CD4-positive, alpha-beta T cell treated with Interleukin-2 at 100 ng/mL for 4 hours (primary cell): ENCODE results near the gene ARHGEF16.

ENCODE experiments used
- DNase-seq: peaks from one replicate; pipeline ENCODE4 v3.0.0-alpha.2; 2020; ENCODE audit warnings: low spot score

The ARHGEF16 gene

DNA sequence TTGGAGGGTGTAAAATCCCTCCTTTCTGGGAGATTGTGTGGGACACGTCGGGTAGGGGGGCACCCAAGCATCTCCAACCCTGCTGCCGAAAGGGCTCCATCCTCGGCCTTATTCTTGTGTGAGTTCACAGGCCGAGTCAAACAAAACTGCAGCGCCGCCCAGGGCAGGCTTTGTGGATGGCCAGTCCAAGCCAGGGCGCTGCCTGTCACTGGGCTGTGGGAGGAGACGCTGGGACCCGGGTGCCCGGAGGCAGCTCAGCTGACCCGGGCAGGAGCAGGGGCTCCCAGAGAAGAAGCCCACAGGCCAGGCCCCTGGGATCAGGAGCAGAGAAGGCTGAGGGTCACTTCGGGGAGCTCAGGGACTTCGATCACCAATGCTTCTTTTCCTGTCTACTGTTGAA lies 31.8 kb upstream of the ARHGEF16 start:
- DNase-seq: no peak

- no peak for DNase-seq
Measured at GRCh38 chr1:3423245-3423829, 31.1 kb upstream of the ARHGEF16 start.

DNA sequence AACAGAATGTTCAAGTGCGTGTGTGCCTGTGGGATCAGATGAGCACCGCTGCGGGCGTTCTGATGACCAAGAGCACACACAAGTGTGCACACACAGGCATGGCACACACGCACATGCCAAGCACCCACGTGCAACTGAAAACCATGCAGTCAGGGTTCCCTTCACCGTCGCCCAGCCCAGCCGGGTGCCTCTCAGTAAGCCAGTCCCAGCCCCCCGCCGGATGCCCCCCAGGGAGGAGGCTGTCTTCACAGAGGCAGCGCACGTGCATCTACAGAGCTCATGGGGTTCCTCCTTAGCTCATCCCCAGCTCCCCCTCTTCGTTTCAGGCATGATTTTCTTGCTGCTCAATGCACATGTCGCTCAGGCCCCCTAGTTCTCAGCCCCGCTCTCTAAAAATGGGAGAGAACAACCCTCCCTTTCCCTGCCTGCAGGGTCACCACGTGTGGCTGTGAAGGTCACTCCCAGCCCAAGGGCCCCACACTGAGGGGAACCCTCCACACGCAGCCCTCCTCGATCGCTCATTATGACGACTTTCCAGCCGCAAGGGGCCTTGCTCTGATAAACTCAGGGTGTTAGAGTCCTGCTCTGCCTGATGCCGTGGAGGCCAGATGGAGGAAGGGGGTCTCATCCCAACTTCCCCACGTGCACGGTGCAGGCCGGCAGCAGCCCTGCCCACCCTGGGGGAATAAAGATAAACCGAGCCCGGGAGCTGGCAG lies 30.4 kb upstream of the ARHGEF16 start:
- no peak for DNase-seq

- DNase-seq: no peak
Measured at GRCh38 chr1:3425486-3426215, 28.8 kb upstream of the ARHGEF16 start.

GRCh38 chr1:3426956-3427535 lies 27.4 kb upstream of the ARHGEF16 start:
- no peak for DNase-seq

DNA sequence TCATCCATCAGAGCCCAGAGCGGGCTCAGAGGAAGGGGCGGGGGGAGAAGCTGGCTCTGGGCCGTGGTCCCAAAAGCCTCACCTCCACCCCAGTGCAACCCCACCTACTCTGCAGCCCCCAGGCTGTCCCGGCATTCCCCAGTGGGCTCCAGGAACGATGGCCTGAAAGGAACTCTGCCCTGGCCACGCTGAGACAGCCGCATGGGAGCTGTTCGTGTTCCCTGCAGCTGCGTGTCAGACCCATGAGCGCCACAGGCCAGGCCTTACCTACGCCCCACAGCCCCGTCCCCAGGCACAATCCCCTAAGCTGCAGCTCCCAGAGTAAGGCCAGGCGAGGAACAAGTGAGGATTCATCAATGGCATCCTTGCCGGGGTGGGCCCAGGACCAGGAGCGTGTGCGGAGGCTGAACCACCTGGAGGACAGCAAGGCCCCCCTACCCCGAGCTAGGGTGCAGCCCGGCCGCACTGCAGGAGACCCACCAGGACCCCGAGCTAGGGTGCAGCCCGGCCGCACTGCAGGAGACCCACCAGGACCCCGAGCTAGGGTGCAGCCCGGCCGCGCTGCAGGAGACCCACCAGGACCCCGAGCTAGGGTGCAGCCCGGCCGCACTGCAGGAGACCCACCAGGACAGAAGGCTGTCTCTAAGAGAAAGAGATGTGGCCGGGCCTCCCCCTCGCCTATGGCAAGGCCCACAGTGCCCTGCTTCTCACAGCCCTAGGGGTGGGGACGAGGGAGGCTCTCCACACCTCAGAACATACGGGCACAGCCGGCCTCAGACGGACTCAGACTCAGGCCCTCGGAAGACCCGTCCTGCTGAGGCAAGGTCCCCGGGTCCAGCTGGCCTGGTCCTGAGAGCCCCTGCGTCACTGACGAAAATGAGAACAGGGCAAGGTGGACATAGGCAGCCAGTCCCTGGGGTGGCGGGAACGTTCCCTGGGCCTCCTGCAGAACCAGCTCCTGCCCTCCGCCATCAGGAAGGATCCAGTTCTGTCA lies 26.5 kb upstream of the ARHGEF16 start:
- no peak for DNase-seq

GRCh38 chr1:3428899-3429298 lies 25.6 kb upstream of the ARHGEF16 start:
- no peak for DNase-seq

- no peak for DNase-seq
Measured at GRCh38 chr1:3429320-3429719, 25.1 kb upstream of the ARHGEF16 start.

DNA sequence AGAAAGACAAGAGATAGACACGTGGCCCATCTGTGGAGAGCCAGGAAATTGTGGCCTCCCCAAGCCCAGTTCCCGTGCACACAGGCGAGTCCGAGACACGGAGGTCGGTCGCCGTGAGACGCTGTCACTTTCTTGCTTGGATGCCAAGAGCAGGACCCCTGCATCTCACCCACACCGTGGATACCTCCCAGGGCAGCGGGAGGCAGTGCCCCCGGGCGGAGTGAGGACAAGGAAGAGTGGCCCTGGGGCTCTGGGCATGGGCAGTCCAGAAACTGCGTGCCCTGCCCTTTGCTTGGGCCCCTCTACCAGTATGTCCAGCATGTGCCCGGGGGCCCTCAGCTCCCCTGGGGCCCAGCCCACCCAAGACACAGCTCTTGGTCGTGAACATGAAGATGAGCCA lies 24.7 kb upstream of the ARHGEF16 start:
- no peak for DNase-seq

DNA sequence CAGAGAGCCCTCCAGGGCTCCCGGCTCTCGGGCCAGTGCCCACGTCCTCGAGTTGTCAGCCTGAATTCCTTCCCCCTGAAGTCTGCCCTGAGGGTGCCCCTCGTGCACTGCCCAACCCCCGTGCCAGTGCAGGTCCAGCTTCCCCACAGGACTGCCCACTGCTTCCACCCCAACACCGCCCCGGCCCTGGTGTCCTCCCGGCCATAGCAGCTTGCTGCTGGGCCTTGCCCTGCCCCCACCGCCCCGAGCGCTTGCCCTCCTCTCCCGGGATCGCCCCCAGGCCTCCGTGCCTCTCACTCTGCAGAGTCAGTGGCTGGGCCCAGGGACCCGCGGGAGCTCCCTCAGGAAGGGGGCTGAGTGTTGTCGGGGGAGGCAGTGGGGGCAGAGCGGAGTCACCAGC lies 24.1 kb upstream of the ARHGEF16 start:
- DNase-seq: no peak

- no peak for DNase-seq
Measured at GRCh38 chr1:3430820-3431219, 23.6 kb upstream of the ARHGEF16 start.

GRCh38 chr1:3431266-3431665 lies 23.2 kb upstream of the ARHGEF16 start:
- no peak for DNase-seq

DNA sequence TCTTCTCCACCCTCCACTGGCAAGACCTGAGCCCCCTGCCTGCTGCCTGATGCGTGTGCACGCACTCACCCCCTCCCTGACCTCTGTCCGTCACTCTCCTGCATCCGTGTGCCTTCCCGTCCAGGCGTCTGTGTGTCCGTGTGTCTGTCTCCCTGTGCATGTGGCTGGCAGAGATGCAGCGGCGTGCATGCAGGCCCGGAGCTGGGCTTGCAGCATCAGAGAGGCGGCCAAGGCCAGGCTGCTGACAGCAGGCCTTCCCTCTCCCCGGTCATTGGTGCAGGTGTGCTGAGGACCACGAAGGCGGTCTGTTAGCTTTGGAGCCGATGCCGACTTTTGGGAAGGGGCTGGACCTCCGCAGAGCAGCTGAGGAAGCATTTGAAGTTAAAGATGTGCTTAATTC lies 22.8 kb upstream of the ARHGEF16 start:
- DNase-seq: no peak

GRCh38 chr1:3432306-3432705 lies 22.2 kb upstream of the ARHGEF16 start:
- DNase-seq: no peak

GRCh38 chr1:3433076-3433475 lies 21.4 kb upstream of the ARHGEF16 start:
- no peak for DNase-seq

DNA sequence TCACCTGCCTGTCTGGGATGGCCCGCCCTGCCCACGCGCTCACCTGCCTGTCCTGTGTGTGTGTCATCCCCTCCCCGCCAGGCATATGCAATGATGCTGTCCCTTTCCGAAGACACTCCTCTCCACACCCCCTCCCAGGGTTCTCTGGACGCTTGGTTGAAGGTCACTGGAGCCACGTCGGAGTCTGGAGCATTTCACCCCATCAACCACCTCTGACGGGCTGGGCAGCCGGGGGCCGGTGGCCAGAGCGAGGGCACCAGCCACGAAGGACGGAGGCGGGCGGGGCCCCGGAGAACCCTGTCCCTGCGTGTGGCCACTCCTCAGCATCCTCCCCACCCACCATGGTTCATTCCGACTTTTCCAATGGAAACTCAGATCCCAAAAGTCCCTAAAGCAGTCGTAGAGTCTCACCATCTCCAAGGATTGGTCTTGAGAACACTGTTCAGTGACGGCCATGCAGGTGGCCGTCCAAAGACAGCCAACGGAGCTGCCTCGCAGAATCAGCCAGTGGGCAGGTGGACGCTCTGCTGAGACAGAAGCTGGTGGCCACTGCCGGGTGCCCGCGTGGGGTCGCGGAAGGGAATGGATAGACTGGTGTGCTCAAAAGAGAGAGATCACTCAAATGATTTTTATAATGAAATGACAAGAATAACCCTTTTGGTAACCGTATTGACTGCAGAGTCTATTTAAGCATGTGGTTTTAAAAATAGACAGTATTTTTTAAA lies 20.7 kb upstream of the ARHGEF16 start:
- no peak for DNase-seq

DNA sequence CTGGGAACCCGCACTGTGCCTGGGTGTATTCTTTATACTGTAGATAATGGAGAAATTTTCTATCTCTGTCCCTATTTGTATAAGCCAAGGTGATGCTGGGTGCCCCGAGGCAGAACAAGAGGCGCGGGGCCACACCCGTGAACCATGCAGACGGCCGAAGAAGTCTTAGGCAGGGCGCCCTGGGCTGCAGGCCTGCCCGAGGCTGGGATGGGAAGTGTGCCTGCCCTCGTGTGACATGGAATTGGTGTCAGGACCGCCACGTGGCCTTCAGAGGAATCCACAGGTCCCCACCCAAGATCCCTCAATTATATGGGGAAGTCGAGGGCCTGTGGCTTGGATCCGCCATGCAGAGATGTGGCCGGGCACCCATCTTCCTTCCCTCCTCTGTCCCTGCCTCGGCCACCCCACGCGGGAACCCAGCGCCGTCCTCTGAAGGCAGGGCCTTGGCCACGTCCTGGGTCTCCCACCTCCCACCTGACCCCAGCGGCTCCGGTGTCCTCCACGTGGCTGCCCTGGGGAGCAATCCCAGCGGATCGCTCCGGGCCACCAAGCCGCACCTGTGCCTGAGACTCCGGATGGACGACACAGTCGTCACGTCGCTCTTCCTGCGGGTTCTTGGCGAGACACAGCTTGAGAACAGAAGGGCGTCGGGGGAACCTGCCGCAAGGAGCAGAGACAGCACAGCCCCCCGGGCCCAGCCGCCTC lies 19.9 kb upstream of the ARHGEF16 start:
- DNase-seq: no peak

DNA sequence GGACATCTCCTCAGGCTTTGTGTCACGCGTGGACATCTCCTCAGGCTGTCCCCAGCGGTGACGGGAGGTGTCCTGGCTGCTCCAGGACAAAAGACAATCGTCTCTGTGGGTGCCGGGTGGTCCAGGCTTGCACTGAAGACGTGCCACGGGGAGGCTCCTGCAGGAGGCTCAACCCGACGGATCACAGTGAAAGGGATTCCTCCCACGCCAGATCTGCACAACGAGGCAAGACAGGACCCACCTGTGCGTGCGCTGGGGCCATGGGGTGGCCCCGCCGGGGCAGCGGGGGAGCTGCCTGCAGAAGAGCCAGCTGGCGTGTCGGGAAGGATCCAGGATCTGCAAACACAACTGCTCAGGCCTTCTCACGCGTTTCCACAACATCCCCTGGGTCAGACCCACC lies 18.8 kb upstream of the ARHGEF16 start:
- DNase-seq: no peak

- DNase-seq: no peak
Measured at GRCh38 chr1:3436451-3436850, 18.0 kb upstream of the ARHGEF16 start.

- no peak for DNase-seq
Measured at GRCh38 chr1:3436901-3437300, 17.6 kb upstream of the ARHGEF16 start.
